ENCODE data around the gene OOSP4B. TPM values are rescaled to one million over a fixed set of nuclear protein-coding genes. Genes with fewer than 3 reads are reported as not detected.

Gene OOSP4B
- total RNA-seq, result not detected in 2 replicates

DNA sequence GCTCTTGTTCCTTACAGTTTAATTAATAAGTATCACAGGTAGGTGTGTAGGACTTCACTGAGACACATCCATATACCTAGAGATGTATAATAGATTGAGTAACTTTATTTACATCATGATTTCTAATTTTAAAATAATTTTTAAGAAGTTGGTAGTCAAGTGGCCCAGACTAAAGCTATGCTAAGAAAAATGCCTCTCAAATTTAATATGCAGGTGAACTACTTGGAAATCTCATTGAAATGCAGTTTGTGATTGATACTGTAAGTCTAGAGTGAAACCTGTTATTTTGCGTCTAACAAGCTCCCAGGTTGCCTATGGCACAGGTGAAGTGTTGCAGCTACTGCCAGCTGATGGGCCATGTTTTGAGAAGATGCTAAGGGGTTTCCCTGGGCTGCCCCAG, at the start of gene OOSP4B:
OOSP4B (plus strand) TSS at position 301 of the 400 bp plus-strand sequence.

DNA sequence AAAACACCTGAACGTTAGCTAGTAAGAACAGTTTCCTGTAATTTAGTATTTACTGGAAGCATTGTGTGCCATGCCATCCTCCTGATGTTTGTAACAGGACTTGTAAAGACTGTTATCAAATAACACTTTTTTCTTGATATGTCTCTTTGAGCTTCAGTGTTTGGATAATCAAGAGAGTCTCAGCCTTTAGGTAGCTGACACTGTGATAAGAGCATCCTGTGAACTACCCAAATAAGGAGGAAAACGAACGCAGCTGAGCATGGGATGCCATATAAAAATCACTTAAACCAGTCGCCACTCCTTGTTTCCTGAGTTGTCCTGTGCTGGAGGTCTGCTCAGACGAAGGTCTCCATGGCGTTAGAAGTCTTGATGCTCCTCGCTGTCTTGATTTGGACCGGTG, 23.1 kb downstream of the OOSP4B start, which contains the start of gene OOSP2:
OOSP2 (plus strand) TSS at position 301 of the 400 bp plus-strand sequence; CDS start at position 352, 51 bp downstream.

DNA sequence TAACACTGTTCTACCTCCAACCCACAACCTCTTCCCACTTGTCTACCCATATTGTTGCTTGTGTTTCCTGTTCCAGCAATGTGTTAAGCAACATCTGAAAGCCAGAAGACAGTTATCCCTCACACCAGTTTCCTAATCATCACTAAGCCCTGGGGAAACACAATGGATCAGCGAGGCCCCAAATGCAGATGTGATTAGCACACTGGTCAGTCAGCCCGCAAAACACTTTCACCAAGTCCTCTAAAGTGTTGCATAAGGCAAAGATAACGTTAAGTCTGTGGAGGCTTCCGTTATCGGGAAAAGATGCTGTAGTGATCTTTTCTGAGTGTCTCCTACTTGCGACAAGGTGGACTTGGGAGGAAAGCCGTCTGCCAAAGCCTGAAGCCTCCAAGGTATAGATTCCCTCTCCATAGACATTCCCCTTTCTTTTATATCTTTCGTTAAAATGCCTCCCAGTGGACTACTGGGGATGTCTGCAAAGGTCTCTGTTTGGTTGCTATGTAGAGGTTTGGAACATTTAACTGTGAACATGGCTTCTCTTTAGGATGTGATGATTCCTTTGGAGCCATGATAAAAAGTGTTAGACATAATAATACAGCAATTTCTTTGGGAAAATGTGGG, 39.5 kb downstream of the OOSP4B start, which contains the start of gene MS4A3:
MS4A3 (plus strand) TSS at position 317 of the 621 bp plus-strand sequence. CDS start 4,496 bp downstream, outside the sequence.

Other genes starting within 250 kb of the OOSP4B start
- 61.7 and 67.1 TPM in 2 replicates for gene MRPL16, start 206.4 kb upstream of the OOSP4B start, total RNA-seq
- not detected in 2 replicates for gene CBLIF, start 171.7 kb upstream of the OOSP4B start, total RNA-seq
- not detected in 2 replicates for gene TCN1, start 150.7 kb upstream of the OOSP4B start, total RNA-seq
- not detected in 2 replicates for gene OOSP3, start 138.4 kb upstream of the OOSP4B start, total RNA-seq
- gene OOSP1, start 78.7 kb upstream of the OOSP4B start, total RNA-seq, result not detected in 2 replicates
- not detected in 2 replicates for gene OOSP4A, start 53.1 kb upstream of the OOSP4B start, total RNA-seq
- not detected in 2 replicates for gene OOSP2, start 23.2 kb downstream of the OOSP4B start, total RNA-seq
- not detected in 2 replicates for gene MS4A3, start 39.5 kb downstream of the OOSP4B start, total RNA-seq
- gene MS4A2, start 71.5 kb downstream of the OOSP4B start, total RNA-seq, result not detected in 2 replicates
- gene MS4A6A, start 165.9 kb downstream of the OOSP4B start, total RNA-seq, result not detected in 2 replicates
- gene MS4A4E, start 226.0 kb downstream of the OOSP4B start, total RNA-seq, result not detected in 2 replicates